HG02885 (cell line): ENCODE results near the gene IP6K2.
"Not testable (repeated sequence)": the region's sequence is repeated elsewhere in the genome, so short reads cannot be mapped to it uniquely, and the experiment has no call there.

Experiments
- ATAC-seq: cut with Tn5 transposase; IDR thresholded peaks from one replicate; pipeline ENCODE4 v1.9.1; 2021; ENCODE audit warnings: mild to moderate bottlenecking; ENCODE audit not compliant: unreplicated experiment, poor library complexity

Gene IP6K2

GRCh38 chr3:48733752-48734518, 16.9 kb upstream of the IP6K2 start:
- not testable (repeated sequence) for ATAC-seq

GRCh38 chr3:48727511-48727910, 10.5 kb upstream of the IP6K2 start:
- ATAC-seq = no peak

DNA sequence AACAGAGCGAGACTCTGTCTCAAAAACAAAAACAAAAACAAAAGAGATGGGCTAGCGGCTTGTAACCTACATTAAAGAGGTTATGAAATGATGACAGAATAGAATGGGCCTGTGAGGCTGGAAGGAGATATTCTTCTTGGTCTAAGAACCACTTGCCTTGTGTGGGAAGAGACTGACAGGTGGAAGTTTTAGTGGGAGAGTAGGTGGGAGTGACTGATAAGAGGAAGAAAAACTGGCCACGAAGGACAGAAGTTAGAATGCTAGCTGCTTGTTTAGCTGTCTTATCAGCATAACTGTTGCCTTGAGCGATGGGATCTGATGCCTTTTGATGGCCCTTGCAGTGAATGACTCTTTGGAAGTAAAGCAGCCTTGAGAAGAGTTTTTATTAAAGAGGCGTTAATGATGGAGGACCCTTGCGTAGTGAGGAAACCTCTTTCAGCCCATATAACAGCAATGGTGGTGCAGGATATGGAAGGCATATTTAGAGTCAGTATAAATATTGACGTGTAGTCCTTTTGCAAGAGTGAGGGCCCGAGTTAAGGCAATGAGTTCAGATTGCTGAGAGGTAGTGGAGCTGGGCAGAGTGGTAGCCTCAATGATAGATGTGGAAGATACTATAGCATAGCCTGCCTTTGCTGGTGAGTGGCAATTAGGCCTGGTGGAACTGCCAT, 8.3 kb upstream of the IP6K2 start:
- not testable (repeated sequence) for ATAC-seq

- no peak for ATAC-seq
Observed at GRCh38 chr3:48723725-48724124, 6.7 kb upstream of the IP6K2 start.

DNA sequence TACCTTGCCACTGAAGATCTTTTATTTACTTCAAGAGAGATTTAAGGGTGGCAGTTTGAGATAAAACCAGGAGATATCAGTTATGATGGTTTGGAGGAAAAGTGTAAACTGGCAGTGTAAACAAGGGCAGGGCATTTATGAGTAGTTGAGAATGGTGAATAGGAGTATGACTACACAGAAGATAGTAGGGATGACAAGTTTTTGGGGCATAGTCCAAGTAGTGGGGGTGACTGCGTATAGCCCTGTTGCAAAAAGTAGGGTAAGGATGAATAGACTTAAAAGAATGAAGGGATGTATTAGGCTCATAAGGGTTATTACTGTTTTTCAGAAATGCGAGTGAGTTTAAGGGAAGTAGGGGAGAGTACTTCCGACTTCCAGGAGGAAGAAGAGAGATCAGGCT, 6.3 kb upstream of the IP6K2 start:
- not testable (repeated sequence) for ATAC-seq

DNA sequence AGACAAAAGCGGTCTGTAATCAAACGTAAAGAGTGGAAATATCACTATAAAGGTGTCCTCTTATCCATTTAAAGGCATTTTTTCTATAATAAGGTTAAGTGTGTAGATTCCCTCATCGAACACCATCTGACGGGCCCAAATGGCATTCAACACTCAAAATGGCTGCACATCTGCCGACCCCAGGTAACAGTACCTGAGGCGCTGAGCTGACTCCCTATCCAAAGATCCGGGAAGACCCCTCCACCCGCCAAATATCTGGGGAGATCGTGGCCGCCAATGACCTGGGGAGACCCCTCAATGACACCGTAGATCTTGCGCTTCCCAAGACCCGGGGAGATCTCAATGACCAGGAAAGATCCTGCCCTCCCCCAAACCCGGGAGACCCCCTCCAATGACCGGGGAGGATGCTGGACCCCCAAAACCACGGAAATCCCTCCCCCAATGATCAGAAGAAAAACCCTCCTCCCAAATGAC, 476 bp downstream of the IP6K2 start:
- no peak for ATAC-seq

DNA sequence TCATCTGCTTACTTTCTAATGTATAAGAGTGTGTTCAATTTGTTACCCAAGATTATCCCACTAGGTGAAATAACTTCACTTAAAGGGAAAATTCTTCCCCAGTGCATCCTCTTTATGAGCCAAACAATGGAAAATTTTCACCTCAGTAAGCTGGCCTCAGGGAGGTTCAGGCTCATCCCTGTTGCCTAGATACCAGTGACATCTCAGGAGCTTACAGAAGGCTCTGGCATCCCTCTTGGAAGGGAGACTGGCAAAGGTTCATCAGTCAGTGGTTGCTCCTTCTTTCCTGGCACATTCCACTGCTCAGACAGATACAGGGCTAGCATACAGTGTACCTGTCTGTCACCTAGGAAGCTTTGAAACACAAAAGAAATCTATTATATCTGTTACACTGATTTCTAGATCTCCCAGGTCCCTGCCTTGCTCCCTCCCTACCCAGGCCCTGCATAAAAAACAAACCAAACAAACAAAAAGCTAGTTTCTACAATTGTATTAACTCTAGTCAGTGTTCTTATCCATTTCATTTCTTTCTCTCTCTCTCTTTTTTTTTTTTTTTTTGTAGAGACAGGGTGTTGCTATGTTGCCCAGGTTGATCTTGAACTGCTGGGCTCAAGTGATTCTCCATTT, 1.7 kb downstream of the IP6K2 start:
- ATAC-seq = no peak

GRCh38 chr3:48711727-48712126, 5.3 kb downstream of the IP6K2 start:
- no peak for ATAC-seq

DNA sequence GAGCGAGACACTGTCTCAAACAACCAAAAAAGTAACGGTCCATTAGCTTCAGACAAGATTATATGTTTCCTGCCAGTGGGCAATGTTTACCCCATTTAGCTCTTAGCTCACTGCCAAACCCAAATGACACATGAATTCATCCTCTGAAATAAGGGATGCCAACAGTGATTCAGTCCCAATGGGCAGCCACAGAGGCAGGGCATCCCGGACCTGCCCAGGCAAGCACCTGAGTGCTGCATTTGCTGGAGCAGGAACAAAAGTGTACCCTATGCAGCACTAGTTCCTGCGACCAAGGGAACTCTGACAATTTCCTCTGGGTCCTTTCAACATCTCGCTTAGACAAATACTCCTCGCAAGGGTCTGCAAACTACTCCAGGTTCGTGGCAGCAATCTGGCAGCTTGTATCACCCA, 8.0 kb downstream of the IP6K2 start:
- no peak for ATAC-seq

- ATAC-seq = no peak
Observed at GRCh38 chr3:48708481-48708889, 8.5 kb downstream of the IP6K2 start.

GRCh38 chr3:48707157-48707556, 9.9 kb downstream of the IP6K2 start:
- no peak for ATAC-seq

GRCh38 chr3:48702320-48702920, 14.6 kb downstream of the IP6K2 start:
- no peak for ATAC-seq

DNA sequence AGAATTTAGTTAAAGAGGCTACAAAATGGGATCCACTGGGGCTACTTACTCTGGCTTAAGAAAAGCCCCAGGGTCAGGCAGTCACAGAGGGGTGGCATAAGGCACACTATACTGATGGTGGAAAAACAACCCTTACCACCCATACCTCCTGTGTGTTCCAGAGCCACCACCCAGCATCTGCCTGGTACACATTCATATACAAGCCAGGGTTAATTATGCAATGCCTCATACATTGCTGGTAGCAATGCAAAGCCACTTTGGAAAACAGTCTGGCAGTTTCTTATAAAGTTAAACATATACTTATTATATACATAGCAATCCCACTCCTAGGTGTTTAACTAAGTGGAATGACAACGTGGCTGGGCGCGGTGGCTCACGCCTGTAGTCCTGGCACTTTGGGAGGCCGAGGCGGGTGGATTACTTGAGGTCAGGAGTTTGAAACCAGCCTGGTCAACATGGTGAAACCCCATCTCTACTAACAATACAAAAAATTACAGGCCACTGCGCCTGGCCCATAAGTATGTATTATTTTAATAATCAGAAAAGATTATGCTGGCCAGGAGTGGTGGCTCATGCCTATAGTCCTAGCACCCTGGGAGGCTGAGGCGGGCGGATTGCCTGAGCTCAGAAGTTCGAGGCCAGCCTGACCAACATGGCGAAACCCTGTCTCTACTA, 16.2 kb downstream of the IP6K2 start:
- no peak for ATAC-seq

DNA sequence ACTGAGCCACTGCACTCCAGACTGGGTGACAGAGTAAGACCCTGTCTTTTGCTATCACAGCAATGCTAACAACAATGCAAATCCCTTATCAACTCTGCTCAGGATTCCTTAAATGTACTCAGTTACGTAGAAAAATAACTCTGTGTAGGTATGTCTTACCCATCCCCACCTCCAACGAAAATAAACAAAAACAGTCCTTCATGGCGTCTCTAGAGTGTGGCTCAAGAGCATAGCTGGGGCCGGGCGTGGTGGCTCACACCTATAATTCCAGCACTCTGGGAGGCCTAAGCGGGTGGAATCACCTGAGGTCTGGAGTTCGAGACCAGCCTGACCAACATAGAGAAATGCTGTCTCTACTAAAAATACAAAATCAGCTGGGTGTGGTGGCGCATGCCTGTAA, 18.1 kb downstream of the IP6K2 start:
- ATAC-seq = no peak

GRCh38 chr3:48697952-48698351, 19.1 kb downstream of the IP6K2 start:
- ATAC-seq = no peak

DNA sequence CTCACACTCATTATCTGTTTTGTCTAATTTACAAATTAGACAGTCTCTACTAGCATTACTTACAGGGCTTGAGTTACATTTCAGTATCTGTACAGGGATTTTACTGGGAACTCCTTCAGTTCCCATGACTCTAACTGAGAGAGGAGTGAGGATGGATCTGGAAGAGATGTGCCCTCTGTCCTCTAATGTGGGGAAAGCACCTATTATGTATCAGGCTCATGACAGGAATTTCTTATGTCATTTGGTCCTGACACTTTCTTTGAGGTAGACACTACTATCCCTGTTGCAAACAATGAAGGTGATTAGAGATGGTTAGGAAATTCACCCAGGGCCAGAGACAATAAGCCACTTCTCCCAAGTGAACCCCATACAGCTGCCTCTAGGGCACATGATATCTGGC, 20.4 kb downstream of the IP6K2 start:
- ATAC-seq = no peak

DNA sequence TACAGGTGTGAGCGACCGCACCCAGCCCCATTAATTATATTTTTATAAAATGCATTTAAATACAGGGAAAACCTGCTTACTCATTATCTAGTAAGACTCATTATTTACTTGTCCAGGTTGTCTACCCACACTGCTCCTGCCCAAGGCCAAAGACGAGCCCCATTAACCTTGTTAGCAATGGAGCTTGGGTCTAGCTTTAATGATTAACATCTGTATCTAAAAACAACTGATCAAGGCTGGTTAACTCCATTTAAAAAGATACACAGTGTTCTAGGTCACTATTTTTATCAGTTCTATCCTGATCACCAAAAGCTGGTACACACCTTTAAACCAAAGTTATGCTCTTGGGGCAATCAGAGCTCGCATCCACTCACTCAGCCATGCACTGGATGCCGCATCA, 20.9 kb downstream of the IP6K2 start:
- no peak for ATAC-seq

- no peak for ATAC-seq
Observed at GRCh38 chr3:48695393-48695753, 21.6 kb downstream of the IP6K2 start.

DNA sequence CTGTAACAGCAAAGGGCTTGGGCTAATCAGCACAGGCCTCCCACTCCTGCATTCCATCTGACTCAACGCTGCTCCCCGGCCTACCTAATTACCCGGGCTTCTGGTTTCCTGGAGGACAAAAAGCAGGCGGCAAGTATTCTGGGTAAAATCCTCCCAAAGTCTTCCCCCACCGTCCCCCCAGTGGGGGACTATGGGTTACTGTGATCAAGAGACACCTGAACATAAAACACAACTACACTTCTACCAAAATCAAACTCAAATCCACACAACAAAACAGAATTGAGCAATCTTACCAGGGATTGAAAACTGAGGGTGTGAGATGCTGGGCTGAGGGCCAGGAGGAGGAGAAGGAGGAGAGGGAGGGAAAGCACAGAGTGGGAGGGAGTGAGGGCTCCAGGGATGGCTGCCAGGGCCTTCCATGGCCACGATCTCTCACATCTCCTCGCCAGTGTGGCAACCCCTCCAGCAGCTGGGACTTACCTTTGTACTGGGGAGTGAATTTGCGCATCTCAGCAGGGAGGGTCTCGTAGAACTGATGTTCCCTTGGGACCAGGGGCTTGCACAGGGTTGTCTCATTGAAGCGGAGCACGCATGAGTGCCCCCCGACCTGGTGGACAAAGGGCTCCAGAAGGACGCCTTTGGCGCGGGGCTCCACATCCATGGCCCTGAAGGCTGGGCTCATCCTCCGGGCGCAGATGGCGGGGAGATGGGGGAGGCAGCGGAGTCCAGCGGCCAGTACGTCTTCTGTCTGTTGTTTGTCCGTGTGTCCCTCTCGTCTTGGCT, 22.2 kb downstream of the IP6K2 start:
- no peak for ATAC-seq

- no peak for ATAC-seq
Observed at GRCh38 chr3:48693826-48694225, 23.2 kb downstream of the IP6K2 start.
